ENCODE results near the gene TOX4.

TOX4 gene

DNA sequence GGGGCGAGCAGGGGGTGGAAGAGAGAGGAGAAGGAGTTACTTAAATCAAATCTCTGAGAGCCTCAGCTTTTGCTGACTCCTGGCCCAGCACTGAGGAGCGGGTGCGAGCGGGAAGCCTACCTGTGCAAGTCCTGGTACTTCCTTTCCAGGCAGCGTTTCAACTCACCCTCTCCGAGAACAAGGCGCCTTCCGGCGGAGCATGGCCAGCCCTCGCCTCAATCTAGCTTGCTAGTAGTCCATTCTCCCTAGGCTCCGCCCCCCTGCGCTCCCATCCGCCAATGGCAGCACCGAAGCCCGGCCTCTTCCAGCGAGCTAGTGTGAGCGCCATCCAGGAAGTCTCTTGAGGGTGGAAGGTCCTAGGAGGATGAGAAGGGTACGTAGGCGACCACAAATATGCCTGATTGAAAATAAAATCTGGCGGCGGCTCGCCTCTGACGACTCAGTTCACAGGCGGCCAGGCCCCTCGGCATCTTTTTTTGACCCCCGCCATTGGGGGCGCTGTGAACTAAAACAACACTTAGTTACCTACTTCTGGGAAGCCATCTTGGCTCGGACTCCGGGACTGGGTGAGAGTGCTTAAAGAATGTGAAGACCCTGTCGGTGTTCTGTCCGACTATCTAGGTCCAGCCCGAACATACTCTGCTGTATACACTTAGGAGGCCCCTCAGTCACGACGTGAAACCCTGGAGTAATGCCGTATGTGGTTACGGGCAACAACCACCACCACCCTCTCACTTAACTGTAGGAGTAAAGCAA is 20.9 kb upstream of the TOX4 start, which contains the start of gene CHD8:
CHD8 (minus strand) TSS at position 212 of the 756 bp plus-strand sequence. CDS start 24,480 bp downstream, outside the sequence.
- Histone ChIP-seq H3K36me3 (ENCODE audit: insufficient read depth, low read length) (peaks cover 21% of the 10 kb centered on the region), H3K9me3 (ENCODE audit: insufficient read depth, low read length, severe bottlenecking) (no peaks in the 10 kb centered on the region), H3K79me2 (ENCODE audit: insufficient read depth, low read length) (peaks cover 48% of the 10 kb centered on the region), H3K4me1 (ENCODE audit: insufficient read depth, low read length) (peaks cover 35% of the 10 kb centered on the region), H3K9ac (ENCODE audit: low read depth, low read length) (peak within 1 kb of the TSS; percentile 69), H2AFZ (ENCODE audit: low read depth, low read length) (peak within 1 kb of the TSS; percentile 89), H3K4me2 (ENCODE audit: insufficient read depth, low read length) (peak within 1 kb of the TSS; percentile 94), H4K20me1 (ENCODE audit: insufficient read depth, low read length) (peaks cover 5% of the 10 kb centered on the region; the same call in 1 of the 2 replicates), H3K27ac (ENCODE audit: low read length) (peak within 1 kb of the TSS; percentile 90), H3K27me3 (ENCODE audit: insufficient read depth, low read length, poor library complexity) (no peaks in the 10 kb centered on the region), H3K4me3 (ENCODE audit: low read depth in 1 of 2, low read length in 2 of 2) (peak within 1 kb of the TSS; percentile 68 to 85)
- peak; percentile 100 for DNase-seq
- no peak for TF ChIP-seq EZH2 (IDR thresholded peaks at IDR 0.05; ENCODE audit: borderline replicate concordance, low read depth, low read length, severe bottlenecking)
- TF ChIP-seq, protein P1, sequence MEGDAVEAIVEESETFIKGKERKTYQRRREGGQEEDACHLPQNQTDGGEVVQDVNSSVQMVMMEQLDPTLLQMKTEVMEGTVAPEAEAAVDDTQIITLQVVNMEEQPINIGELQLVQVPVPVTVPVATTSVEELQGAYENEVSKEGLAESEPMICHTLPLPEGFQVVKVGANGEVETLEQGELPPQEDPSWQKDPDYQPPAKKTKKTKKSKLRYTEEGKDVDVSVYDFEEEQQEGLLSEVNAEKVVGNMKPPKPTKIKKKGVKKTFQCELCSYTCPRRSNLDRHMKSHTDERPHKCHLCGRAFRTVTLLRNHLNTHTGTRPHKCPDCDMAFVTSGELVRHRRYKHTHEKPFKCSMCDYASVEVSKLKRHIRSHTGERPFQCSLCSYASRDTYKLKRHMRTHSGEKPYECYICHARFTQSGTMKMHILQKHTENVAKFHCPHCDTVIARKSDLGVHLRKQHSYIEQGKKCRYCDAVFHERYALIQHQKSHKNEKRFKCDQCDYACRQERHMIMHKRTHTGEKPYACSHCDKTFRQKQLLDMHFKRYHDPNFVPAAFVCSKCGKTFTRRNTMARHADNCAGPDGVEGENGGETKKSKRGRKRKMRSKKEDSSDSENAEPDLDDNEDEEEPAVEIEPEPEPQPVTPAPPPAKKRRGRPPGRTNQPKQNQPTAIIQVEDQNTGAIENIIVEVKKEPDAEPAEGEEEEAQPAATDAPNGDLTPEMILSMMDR (IDR thresholded peaks at IDR 0.05; ENCODE audit: borderline replicate concordance, extremely low read depth, low read length, poor library complexity, severe bottlenecking) = peak; percentile 79
- peak; percentile 98 for ATAC-seq (ENCODE audit: insufficient read depth, low read depth)

GRCh38 chr14:21467616-21468015 is 9.4 kb upstream of the TOX4 start:
- Histone ChIP-seq H3K79me2 (ENCODE audit: insufficient read depth, low read length) (no peaks in the 10 kb centered on the region), H4K20me1 (ENCODE audit: insufficient read depth, low read length) (no peaks in the 10 kb centered on the region), H3K36me3 (ENCODE audit: insufficient read depth, low read length) (peaks cover 27% of the 10 kb centered on the region), H3K4me3 (ENCODE audit: low read depth in 1 of 2, low read length in 2 of 2) (no peak overlapping the region), H3K4me2 (ENCODE audit: insufficient read depth, low read length) (no peak overlapping the region), H3K9ac (ENCODE audit: low read depth, low read length) (no peak overlapping the region), H2AFZ (ENCODE audit: low read depth, low read length) (no peak overlapping the region), H3K27me3 (ENCODE audit: insufficient read depth, low read length, poor library complexity) (no peaks in the 10 kb centered on the region), H3K27ac (ENCODE audit: low read length) (no peak overlapping the region), H3K4me1 (ENCODE audit: insufficient read depth, low read length) (no peaks in the 10 kb centered on the region), H3K9me3 (ENCODE audit: insufficient read depth, low read length, severe bottlenecking) (no peaks in the 10 kb centered on the region)
- TF ChIP-seq, protein P1 (IDR thresholded peaks at IDR 0.05; ENCODE audit: borderline replicate concordance, extremely low read depth, low read length, poor library complexity, severe bottlenecking) = no peak
- no peak for TF ChIP-seq EZH2 (IDR thresholded peaks at IDR 0.05; ENCODE audit: borderline replicate concordance, low read depth, low read length, severe bottlenecking)
- DNase-seq (no peak), ATAC-seq (ENCODE audit: insufficient read depth, low read depth) (no peak)

DNA sequence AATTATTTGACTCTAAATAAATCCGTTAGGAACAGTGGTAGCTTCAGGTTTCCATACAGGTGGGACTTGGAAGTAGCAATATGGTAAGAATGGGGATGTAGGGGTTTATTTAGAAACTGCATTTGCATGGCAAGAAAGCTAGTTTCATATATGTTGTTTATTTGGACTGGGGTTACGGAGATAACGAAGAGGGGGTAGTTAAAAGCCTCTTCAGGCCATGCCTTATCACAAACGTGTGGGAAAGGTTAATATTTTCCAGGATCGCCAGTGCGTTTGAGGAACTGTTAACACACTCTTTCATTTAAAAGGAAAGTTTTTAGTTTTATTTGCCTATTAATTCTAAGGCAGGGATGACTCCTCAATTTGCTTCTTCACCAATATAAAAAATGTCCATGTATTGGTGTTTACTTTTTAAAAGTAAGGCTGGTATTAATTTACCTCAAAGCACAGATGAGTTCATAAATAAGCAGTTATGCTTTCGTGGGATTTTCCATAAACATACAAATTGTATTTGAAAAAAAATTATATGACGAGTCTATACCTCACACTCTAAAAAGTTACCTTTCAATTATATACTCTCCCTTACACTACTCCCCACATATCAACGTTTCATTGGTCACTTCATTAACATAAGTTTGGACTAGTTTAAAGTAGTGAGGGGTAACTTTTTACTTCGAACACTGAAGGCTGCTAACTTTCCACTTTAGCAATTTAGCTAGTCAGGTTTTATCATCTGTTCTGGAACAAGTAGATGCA is 1.1 kb upstream of the TOX4 start:
- peak overlapping the region; percentile 51 for H2AFZ ChIP-seq (ENCODE audit: low read depth, low read length)
- no peaks in the 10 kb centered on the region for H3K27me3 ChIP-seq (ENCODE audit: insufficient read depth, low read length, poor library complexity)
- ATAC-seq (ENCODE audit: insufficient read depth, low read depth) (no peak), DNase-seq (no peak)
- peaks cover 30% of the 10 kb centered on the region for H3K4me1 ChIP-seq (ENCODE audit: insufficient read depth, low read length)
- H3K9ac ChIP-seq (ENCODE audit: low read depth, low read length) = peak overlapping the region; percentile 52
- H3K27ac ChIP-seq (ENCODE audit: low read length) = peak overlapping the region; percentile 70
- peaks cover 8% of the 10 kb centered on the region for H3K36me3 ChIP-seq (ENCODE audit: insufficient read depth, low read length)
- H3K79me2 ChIP-seq (ENCODE audit: insufficient read depth, low read length) = peaks cover 47% of the 10 kb centered on the region
- TF ChIP-seq, protein P1 (IDR thresholded peaks at IDR 0.05; ENCODE audit: borderline replicate concordance, extremely low read depth, low read length, poor library complexity, severe bottlenecking) = no peak
- TF ChIP-seq EZH2 (IDR thresholded peaks at IDR 0.05; ENCODE audit: borderline replicate concordance, low read depth, low read length, severe bottlenecking) = no peak
- peak overlapping the region; percentile 64 for H3K4me2 ChIP-seq (ENCODE audit: insufficient read depth, low read length)
- peak overlapping the region; percentile 43 to 81; a peak in 3 of 4 replicates for H3K4me3 ChIP-seq (ENCODE audit: low read depth in 1 of 2, low read length in 2 of 2)
- H4K20me1 ChIP-seq (ENCODE audit: insufficient read depth, low read length) = no peaks in the 10 kb centered on the region; the same call in 1 of the 2 replicates
- no peaks in the 10 kb centered on the region for H3K9me3 ChIP-seq (ENCODE audit: insufficient read depth, low read length, severe bottlenecking)
